ENCODE results near the gene VWA8.

- TF ChIP-seq GATA2 (IDR thresholded peaks at IDR 0.05; ENCODE audit: low read depth, low read length) (no peak), GATA3 (IDR thresholded peaks at IDR 0.05; ENCODE audit: low read depth, low read length) (no peak)
These were observed 46.9 kb upstream of the VWA8 start for GRCh38 chr13:42007844-42008243.
